GM13976 (cell line): Measurements from ENCODE around the gene GLMP.

ENCODE experiments used
- DNase-seq: peaks from one replicate; pipeline ENCODE4 v3.0.0; 2012; ENCODE audit warnings: low spot score
- CTCF ChIP-seq: IDR thresholded peaks from 2 replicates; pipeline ENCODE4 v1.5.1; 2012; ENCODE audit warnings: borderline replicate concordance, mild to moderate bottlenecking; ENCODE audit not compliant: insufficient read depth; ENCODE audit errors: extremely low read depth, missing control alignments, control extremely low read depth
- in situ Hi-C: fragments of 300-500 bp; cut with MboI; formaldehyde crosslinking; loops from one replicate; pipeline ENCODE4 v1.12.0; 2022; ENCODE audit warnings: low sequenced_read_pairs, mixed read lengths, inconsistent platforms; ENCODE audit not compliant: unreplicated experiment

Gene GLMP

GRCh38 chr1:156295391-156295947 is at the start of gene GLMP:
Gene GLMP (minus strand): TSS chr1:156295679. CDS start chr1:156295645, 34 bp downstream.
- no peak for TF ChIP-seq CTCF
- in situ Hi-C loops, result no loop called here
- peak; percentile 84 for DNase-seq

GRCh38 chr1:156344409-156344808 is 48.9 kb upstream of the GLMP start:
- TF ChIP-seq CTCF, result no peak
- no peak for DNase-seq
- in situ Hi-C loops, result no loop called here

GRCh38 chr1:156342166-156342955 is 46.9 kb upstream of the GLMP start:
- no peak for DNase-seq
- in situ Hi-C loops, result no loop called here

GRCh38 chr1:156338180-156338976 is 42.9 kb upstream of the GLMP start, which contains the start of the genes CCT3 and TSACC:
Gene CCT3 (minus strand): TSS chr1:156338292. CDS start chr1:156338184, 108 bp downstream.
Gene TSACC (plus strand): TSS chr1:156338526. CDS start chr1:156339758, 1,232 bp downstream.
- in situ Hi-C loops, result no loop called here
- TF ChIP-seq CTCF, result no peak
- peak; percentile 98 for DNase-seq

More at GRCh38 chr1:156342166-156342955, 46.9 kb upstream of the GLMP start:
- no peak for TF ChIP-seq CTCF

- no peak for TF ChIP-seq CTCF
- no peak for DNase-seq
- in situ Hi-C loops, result no loop called here
Observed at GRCh38 chr1:156337888-156338179, 42.4 kb upstream of the GLMP start.

GRCh38 chr1:156337052-156337887 is 41.8 kb upstream of the GLMP start:
- in situ Hi-C loops, result no loop called here
- no peak for DNase-seq
- no peak for TF ChIP-seq CTCF
